ENCODE results near the gene TAF11L6.
"Not testable (repeated sequence)": the region's sequence is repeated elsewhere in the genome, so short reads cannot be mapped to it uniquely, and the experiment has no call there.

Gene TAF11L6

DNA sequence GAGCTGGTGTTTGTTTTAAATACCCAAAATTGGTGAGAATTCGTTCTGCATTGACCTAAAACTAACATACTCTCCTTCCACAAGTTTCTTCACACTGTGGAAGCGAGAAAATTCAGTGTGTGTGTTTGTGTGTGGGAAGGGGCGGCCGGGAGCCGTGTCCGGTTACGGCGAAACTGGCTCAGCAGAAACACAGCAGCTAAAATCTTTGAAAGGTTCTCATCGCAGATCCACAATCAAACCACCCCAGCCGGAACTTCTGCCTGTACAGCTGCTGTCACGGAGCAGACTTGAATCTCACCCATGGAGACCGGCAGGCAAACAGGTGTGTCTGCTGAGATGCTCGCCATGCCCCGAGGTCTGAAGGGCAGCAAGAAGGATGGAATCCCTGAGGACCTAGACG, at the start of gene TAF11L6:
TSS of gene TAF11L6 (plus strand) at position 301 of the 400 bp plus-strand sequence.
- not testable (repeated sequence) for DNase-seq

DNA sequence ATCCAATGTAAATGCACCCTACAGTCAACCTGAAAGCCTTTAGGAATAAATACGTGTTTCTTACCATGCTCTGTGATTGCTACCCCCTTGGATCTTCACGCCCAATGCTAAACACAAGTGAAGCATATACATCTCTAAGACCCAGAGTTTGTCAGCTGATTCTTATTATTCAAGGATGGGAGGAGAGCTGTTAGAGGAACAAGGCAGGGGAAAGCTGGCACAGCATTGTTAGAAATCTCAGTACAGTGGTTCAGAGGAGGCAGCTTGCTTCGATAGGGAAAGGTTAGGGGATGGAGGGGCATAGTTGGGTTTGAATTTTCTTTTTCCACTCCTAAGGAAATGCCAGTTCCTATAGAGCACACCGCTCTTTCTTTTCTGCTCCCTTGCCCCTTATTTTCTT, 47.1 kb upstream of the TAF11L6 start:
- no peak for DNase-seq

DNA sequence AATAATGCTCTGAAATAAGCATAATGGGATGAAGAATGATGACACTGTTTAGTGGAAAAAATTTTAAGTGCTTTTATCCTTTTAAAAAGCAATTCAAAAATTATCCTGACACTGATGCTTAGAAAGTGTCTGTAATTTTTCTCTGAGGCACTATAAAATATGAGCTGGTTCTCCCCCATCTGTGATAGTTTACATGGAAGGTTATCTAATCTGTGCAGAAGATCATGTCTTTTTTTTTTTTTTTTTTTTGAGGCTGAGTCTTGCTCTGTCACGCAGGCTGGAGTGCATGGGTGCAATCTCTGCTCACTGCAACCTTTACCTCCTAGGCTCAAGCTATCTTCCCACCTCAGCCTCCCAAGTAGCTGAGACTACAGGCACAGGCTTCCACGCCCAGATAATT, 45.7 kb upstream of the TAF11L6 start:
- no peak for DNase-seq

DNA sequence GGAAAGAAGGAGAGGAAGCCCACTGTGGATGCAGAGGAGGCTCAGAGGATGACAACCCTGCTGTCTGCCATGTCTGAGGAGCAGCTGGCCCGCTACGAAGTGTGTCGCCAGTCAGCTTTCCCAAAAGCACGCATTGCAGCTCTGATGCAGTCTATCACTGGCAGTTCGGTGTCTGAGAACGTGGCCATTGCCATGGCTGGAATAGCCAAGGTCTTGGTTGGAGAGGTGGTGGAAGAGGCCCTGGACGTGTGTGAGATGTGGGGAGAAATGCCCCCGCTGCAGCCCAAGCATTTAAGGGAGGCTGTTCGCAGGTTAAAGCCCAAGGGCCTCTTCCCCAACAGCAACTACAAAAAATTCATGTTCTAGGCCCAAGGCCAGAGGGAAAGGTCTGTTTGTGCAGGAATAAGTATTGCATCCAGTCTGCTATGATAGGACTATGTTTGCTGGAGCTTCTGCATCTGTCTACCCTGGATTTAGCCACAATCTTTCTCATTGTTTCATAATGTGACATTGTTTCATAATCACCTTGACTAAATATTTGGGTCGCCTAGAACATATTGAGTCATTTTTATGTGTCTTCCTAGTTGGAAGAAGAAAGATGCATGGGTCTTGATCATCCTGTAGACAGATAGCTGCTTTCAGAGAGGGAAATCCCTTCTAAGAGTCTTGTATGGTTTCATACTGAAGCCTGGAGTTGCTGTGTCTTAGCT, 41.9 kb upstream of the TAF11L6 start:
- DNase-seq = not testable (repeated sequence)

DNA sequence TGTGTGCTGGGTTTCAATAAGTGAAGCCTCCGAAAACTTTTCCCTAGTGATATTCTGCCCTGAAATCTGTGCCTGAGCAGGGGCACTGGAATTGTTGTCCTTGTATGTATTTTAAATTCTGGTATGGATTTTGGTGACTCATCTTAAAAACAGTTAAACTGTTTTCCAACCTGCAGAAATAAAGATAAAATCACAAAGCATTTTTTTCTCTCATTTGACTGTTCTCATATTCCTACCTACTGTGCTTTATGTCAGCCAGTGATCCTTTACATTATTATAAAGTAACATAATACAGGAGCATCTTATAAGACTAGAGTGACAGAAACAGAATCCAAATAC, 41.3 kb upstream of the TAF11L6 start:
- no peak for DNase-seq

DNA sequence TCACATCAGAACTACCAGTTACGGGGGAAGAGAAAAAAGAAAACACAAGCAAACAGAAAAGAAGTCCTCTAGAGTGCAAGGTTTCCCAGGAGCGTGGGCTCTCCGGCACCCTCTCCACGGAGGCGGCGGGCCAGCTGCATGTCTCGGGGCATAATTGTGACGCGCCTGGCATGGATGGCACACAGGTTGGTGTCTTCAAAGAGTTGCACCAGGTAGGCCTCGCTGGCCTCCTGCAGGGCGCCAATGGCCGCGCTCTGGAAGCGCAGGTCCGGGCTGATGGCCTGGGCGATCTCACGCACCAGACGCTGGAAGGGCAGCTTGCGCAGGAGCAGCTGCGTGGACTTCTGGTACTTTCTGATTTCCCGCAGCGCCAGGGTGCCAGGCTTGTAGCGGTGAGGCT, 37.2 kb upstream of the TAF11L6 start:
- DNase-seq = not testable (repeated sequence)

DNA sequence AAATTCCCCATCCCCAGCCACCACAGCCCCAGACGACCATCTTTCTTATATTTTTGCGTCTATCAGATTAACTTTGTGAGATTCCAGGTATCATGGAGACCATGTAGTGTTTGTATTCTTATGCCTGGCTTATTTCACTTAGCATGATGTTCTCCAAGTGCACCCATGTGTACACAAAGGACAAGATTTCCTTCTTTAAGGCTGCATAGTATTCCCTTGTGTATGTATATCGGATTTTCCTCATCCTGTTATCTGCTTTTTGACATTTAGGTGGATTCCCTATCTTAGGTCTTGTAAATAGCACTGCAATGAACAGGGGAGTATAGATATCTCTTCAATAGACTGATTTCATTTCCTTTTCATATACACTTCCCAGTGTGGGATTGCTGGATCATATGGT, 35.7 kb upstream of the TAF11L6 start:
- no peak for DNase-seq

DNA sequence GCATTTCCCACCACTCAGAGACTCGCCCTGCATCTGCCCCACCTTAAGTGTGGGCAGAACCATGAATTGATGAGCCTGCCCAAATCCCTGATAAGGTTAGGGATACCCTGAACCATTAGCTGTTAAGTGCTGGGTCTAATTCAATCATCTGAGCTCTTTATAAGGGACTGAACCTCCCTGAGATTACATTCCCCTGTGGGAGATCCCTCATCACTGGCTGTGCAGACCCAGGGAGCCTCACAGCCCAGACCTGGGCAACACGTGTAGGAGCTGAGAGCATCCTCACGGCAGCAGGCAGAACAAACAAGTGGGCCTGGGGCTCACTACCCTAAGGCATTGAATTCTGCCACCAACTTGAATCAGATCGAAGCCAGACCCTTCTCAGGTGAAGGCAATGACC, 31.0 kb upstream of the TAF11L6 start:
- DNase-seq = no peak

DNA sequence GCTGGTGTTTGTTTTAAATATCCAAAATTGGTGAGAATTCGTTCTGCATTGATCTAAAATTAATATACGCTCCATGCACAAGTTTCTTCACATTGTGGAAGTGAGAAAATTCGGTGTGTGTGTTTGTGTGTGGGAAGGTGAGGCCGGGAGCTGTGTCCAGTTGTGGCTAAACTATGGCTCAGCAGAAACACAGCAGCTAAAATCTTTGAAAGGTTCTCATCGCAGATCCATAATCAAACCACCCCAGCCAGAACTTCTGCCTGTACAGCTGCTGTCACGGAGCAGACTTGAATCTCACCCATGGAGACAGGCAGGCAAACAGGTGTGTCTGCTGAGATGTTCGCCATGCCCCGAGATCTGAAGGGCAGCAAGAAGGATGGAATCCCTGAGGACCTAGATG, 30.5 kb upstream of the TAF11L6 start, which contains the start of gene TAF11L2:
TSS of gene TAF11L2 (plus strand) at position 301 of the 400 bp plus-strand sequence.
- not testable (repeated sequence) for DNase-seq

DNA sequence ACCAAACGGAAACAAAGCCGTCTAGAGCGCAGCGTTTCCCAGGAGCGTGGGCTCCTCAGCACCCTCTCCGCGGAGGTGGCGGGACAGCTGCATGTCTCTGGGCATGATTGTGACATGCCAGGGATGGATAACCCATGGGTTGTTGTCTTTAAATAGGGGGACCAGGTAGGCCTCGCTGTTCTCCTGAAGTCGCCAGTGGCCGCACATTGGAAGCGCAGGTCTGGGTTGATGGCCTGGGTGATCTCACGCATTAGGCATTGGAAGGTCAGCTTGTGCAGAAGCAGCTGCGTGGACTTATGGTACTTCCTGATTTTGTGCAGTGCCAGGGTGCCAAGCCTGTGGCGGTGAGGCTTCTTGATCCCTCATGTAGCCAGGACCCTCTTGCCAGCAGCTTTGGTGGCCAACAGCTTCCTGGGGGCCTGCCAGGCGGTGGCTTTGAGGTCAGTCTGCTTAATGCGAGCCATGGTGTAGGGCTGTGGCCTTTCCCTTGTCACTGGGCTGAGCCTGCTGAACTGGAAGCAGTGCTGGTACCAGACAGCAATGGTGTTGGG, 16.6 kb upstream of the TAF11L6 start:
- DNase-seq = no peak

DNA sequence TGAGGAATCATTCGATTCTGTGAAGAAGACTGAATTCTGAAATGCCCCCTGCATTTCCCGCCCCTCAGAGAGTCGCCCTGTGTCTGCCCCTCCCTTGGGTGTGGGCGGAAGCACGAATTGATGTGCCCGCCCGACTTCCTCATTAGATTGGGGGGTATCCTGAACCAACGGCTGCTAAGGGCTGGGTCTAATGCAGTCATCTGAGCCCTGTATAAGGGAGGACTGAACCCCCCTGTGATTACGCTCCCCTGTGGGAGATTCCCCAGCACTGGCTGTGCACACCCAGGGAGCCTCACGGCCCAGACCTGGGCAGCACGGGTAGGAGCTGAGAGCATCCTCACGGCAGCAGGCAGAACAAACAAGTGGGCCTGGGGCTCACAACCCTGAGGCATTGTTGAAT, 10.9 kb upstream of the TAF11L6 start:
- not testable (repeated sequence) for DNase-seq

DNA sequence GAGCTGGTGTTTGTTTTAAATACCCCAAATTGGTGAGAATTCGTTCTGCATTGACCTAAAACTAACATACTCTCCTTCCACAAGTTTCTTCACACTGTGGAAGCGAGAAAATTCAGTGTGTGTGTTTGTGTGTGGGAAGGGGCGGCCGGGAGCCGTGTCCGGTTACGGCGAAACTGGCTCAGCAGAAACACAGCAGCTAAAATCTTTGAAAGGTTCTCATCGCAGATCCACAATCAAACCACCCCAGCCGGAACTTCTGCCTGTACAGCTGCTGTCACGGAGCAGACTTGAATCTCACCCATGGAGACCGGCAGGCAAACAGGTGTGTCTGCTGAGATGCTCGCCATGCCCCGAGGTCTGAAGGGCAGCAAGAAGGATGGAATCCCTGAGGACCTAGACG, 10.4 kb upstream of the TAF11L6 start, which contains the start of gene TAF11L3:
TSS of gene TAF11L3 (plus strand) at position 301 of the 400 bp plus-strand sequence.
- not testable (repeated sequence) for DNase-seq

DNA sequence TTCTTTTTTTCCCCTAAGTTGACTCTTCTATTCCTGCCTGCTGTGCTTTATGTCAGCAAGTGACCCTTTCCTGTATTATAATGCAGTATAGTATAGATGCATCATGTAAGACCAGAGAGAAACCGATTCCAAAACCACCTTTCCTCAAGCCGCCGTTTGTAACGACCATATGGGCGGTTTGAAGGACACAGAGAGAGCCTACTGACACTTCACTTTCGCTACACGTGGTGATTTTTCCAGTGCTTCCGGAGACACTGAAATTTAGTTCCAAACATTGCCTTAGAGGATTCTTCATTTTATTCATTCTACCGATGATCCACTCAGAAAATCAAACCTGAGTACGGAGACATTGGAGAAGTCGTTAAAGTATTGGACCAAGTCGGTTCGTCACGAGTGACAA, 9.0 kb upstream of the TAF11L6 start:
- not testable (repeated sequence) for DNase-seq

DNA sequence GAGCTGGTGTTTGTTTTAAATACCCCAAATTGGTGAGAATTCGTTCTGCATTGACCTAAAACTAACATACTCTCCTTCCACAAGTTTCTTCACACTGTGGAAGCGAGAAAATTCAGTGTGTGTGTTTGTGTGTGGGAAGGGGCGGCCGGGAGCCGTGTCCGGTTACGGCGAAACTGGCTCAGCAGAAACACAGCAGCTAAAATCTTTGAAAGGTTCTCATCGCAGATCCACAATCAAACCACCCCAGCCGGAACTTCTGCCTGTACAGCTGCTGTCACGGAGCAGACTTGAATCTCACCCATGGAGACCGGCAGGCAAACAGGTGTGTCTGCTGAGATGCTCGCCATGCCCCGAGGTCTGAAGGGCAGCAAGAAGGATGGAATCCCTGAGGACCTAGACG, 7.0 kb upstream of the TAF11L6 start, which contains the start of gene TAF11L4:
TSS of gene TAF11L4 (plus strand) at position 301 of the 400 bp plus-strand sequence.
- not testable (repeated sequence) for DNase-seq

DNA sequence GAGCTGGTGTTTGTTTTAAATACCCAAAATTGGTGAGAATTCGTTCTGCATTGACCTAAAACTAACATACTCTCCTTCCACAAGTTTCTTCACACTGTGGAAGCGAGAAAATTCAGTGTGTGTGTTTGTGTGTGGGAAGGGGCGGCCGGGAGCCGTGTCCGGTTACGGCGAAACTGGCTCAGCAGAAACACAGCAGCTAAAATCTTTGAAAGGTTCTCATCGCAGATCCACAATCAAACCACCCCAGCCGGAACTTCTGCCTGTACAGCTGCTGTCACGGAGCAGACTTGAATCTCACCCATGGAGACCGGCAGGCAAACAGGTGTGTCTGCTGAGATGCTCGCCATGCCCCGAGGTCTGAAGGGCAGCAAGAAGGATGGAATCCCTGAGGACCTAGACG, 3.5 kb upstream of the TAF11L6 start, which contains the start of gene TAF11L5:
TSS of gene TAF11L5 (plus strand) at position 301 of the 400 bp plus-strand sequence.
- not testable (repeated sequence) for DNase-seq

DNA sequence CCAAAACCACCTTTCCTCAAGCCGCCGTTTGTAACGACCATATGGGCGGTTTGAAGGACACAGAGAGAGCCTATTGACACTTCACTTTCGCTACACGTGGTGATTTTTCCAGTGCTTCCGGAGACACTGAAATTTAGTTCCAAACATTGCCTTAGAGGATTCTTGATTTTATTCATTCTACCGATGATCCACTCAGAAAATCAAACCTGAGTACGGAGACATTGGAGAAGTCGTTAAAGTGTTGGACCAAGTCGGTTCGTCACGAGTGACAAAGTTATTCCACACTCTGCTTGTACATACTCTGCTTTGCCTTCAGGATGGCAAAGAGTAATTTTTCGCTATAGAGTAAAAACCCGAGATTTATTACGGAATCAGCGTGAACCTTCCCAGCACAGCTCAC, 2.0 kb upstream of the TAF11L6 start:
- not testable (repeated sequence) for DNase-seq
